HepG2 (cell line): Measurements from ENCODE around the gene QRICH2. TPM values are rescaled to one million over a fixed set of nuclear protein-coding genes. Genes with fewer than 3 reads are reported as not detected.

Experiments used
- ASH2L ChIP-seq: fragments of 300-600, 200-600 bp; sonication (generic); IDR thresholded peaks from 2 replicates; pipeline ENCODE4 v1.7.0; 2017; ENCODE audit warnings: low read depth, mild to moderate bottlenecking, moderate library complexity, mixed read lengths, low read length; ENCODE audit not compliant: insufficient read length
- CBX2 ChIP-seq, 2 experiments: fragments of 200-600 bp in 1 of 2; sonication (generic); formaldehyde crosslinking in 1 of 2; IDR thresholded peaks; 2 replicates each; pipeline versions ENCODE4 v1.7.0 to v1.8.1; 2018 to 2022; ENCODE audit warnings: low read depth in 2 of 2, low read length in 1 of 2, mild to moderate bottlenecking in 1 of 2, missing genetic modification reagents in 1 of 2
- NCOA5 ChIP-seq: sonication (generic); formaldehyde crosslinking; IDR thresholded peaks from 2 replicates; pipeline ENCODE4 v1.4.0; 2020; ENCODE audit warnings: missing genetic modification reagents
- SMAD1 ChIP-seq: sonication (generic); formaldehyde crosslinking; IDR thresholded peaks from 2 replicates; pipeline ENCODE4 v1.4.0; 2020; ENCODE audit warnings: missing genetic modification reagents, low read depth, mild to moderate bottlenecking, borderline replicate concordance
- SNAPC2 ChIP-seq: sonication (generic); formaldehyde crosslinking; IDR thresholded peaks from 2 replicates; pipeline ENCODE4 v1.8.1; 2022; ENCODE audit warnings: mild to moderate bottlenecking, missing genetic modification reagents
- SRF ChIP-seq: IDR thresholded peaks from 2 replicates; pipeline ENCODE4 v1.6.1; 2011; ENCODE audit warnings: mild to moderate bottlenecking, low read depth, low read length, moderate library complexity
- SSRP1 ChIP-seq: IDR thresholded peaks from 2 replicates; pipeline ENCODE4 v1.6.1; 2016; ENCODE audit warnings: control low read depth
- TOPORS ChIP-seq: sonication (generic); formaldehyde crosslinking; IDR thresholded peaks from 2 replicates; pipeline ENCODE4 v1.8.0; 2023; ENCODE audit warnings: mild to moderate bottlenecking, missing genetic modification reagents
- ZFAT ChIP-seq: sonication (generic); formaldehyde crosslinking; conservative IDR thresholded peaks from 2 replicates; pipeline ENCODE4 v1.8.1; 2023; ENCODE audit warnings: missing genetic modification reagents, inconsistent platforms
- ZFP90 ChIP-seq: sonication (generic); formaldehyde crosslinking; IDR thresholded peaks from 2 replicates; pipeline ENCODE4 v1.8.0; 2022; ENCODE audit warnings: missing genetic modification reagents, mild to moderate bottlenecking, inconsistent platforms, borderline replicate concordance
- ZNF549 ChIP-seq: sonication (generic); formaldehyde crosslinking; IDR thresholded peaks from 2 replicates; pipeline ENCODE4 v1.5.0; 2020; ENCODE audit warnings: missing genetic modification reagents
- polyA plus RNA-seq, 8 experiments: library from polyadenylated mRNA; depleted of rRNA in 3 of 8; stranded (reverse) in 7 of 8; unstranded in 1 of 8; fragments of >200 nt; fragmentation: Illumina TruSeq in 4 of 8; extraction: Trizol in 4 of 8; gene quantifications; 2 replicates each; pipeline versions ENCODE4 v1.2.1 to v1.2.3, GENCODE V29; 2011 to 2016; ENCODE audit warnings: low read depth in 4 of 8, missing spikeins in 1 of 8, mixed read lengths in 1 of 8; ENCODE audit not compliant: insufficient read depth in 1 of 8
- total RNA-seq, 5 experiments: library from RNA; depleted of rRNA; stranded (reverse); fragments of >200 nt; fragmentation: Illumina TruSeq; extraction: Trizol; gene quantifications; 2 replicates each; pipeline ENCODE4 v1.2.3, GENCODE V29; 2016; ENCODE audit warnings: low read depth in 1 of 5
- TF ChIP-seq, protein P1 (sequence below): sonication (generic); formaldehyde crosslinking; IDR thresholded peaks from 2 replicates; pipeline ENCODE4 v1.8.0; 2022; ENCODE audit warnings: low read depth, missing genetic modification reagents
- TF ChIP-seq, protein P2 (sequence below): sonication (generic); formaldehyde crosslinking; IDR thresholded peaks from 2 replicates; pipeline ENCODE4 v1.9.0; 2022; ENCODE audit warnings: low read depth, missing genetic modification reagents
- TF ChIP-seq, protein P3 (sequence below): sonication (generic); formaldehyde crosslinking; IDR thresholded peaks from 2 replicates; pipeline ENCODE4; 2020; ENCODE audit warnings: missing genetic modification reagents, mild to moderate bottlenecking, borderline replicate concordance
- TF ChIP-seq, protein P4 (sequence below): fragments of 450-650 bp; IDR thresholded peaks from 2 replicates; pipeline ENCODE4 v1.6.1; 2017
- TF ChIP-seq, protein P5 (sequence below): sonication (generic); formaldehyde crosslinking; IDR thresholded peaks from 2 replicates; pipeline ENCODE4 v1.5.1; 2020; ENCODE audit warnings: mild to moderate bottlenecking, moderate library complexity, missing genetic modification reagents
- TF ChIP-seq, protein P6 (sequence below), 2 experiments: fragments of 450-650 bp in 1 of 2; sonication (generic) in 1 of 2; formaldehyde crosslinking; IDR thresholded peaks; 2 replicates each; pipeline versions ENCODE4 v1.5.0 to v1.8.0; 2020 to 2022; ENCODE audit warnings: mild to moderate bottlenecking in 1 of 2, missing genetic modification reagents in 1 of 2

QRICH2 gene
- total and polyA plus RNA-seq, 2 of the 13 experiments (the other 11 are each of a cell fraction or from before 2014, with no cell fraction given): 3.7 to 5.7 TPM

DNA sequence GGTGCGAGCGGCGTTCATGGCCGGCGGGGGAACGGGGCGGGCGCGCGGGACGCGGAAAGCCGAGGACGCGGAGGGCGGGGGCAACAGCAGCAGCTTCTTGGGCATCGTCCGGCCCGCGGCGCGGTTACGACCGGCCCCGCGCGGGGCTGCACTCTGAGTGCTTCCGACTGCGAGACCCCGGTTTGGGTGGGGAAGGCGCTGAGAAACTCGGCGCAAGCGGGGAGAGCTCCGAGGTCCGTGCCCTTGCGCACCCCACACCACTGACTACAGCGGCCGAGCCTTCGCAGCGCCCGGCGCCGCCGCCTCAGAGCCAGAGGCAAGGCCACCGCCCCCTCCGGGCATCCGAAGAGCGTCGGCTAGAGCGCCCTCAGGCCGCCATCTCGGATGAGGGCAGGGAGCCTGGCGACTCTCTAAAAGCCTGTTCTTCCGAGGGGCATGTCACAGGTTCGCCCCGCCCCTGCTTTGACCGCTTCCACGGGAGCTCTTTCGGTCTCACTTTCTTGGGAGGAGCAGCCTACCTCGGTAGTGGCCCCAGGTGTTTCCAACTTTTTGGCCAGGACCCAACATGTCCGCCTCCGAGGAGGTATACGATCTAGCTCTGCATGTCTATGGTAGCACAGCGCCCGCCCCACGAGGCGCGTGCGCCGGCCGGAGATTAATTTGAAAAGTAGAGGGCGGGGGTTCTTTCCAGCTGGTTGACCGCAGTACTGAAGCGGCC is 45.7 kb upstream of the QRICH2 start, which contains the start of gene PRPSAP1 (continued):
- TF ChIP-seq ZNF549 (CRISPR knock-in tag) (peak; percentile 83), ASH2L (peak; percentile 96), NCOA5 (CRISPR knock-in tag) (no peak), SRF (peak; percentile 11; the same call in 1 of the 2 replicates), SNAPC2 (no peak), TOPORS (CRISPR knock-in tag) (peak; percentile 75), ZFAT (CRISPR knock-in tag) (0 out of 2 replicates have a peak, but pooled peaks have one; percentile 57), SMAD1 (peak; percentile 92; the same call in 1 of the 2 replicates), CBX2 (IDR thresholded peaks at IDR 0.05; ENCODE audit: low read depth, low read length) (no peak), CBX2 (CRISPR knock-in tag; IDR thresholded peaks at IDR 0.05; ENCODE audit: low read depth) (no peak), SSRP1 (CRISPR knock-in tag) (no peak), ZFP90 (CRISPR knock-in tag) (peak; percentile 90)
- TF ChIP-seq, protein P1, sequence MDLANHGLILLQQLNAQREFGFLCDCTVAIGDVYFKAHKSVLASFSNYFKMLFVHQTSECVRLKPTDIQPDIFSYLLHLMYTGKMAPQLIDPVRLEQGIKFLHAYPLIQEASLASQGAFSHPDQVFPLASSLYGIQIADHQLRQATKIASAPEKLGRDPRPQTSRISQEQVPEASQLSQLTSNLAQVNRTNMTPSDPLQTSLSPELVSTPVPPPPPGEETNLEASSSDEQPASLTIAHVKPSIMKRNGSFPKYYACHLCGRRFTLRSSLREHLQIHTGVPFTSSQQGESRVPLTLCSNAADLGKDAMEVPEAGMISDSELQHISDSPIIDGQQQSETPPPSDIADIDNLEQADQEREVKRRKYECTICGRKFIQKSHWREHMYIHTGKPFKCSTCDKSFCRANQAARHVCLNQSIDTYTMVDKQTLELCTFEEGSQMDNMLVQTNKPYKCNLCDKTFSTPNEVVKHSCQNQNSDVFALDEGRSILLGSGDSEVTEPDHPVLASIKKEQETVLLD (CRISPR knock-in tag): peak; percentile 71; the same call in 1 of the 2 replicates
- TF ChIP-seq, protein P2, sequence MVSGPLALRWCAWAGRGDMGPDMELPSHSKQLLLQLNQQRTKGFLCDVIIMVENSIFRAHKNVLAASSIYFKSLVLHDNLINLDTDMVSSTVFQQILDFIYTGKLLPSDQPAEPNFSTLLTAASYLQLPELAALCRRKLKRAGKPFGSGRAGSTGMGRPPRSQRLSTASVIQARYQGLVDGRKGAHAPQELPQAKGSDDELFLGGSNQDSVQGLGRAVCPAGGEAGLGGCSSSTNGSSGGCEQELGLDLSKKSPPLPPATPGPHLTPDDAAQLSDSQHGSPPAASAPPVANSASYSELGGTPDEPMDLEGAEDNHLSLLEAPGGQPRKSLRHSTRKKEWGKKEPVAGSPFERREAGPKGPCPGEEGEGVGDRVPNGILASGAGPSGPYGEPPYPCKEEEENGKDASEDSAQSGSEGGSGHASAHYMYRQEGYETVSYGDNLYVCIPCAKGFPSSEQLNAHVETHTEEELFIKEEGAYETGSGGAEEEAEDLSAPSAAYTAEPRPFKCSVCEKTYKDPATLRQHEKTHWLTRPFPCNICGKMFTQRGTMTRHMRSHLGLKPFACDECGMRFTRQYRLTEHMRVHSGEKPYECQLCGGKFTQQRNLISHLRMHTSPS (CRISPR knock-in tag): 0 out of 2 replicates have a peak, but pooled peaks have one; percentile 36
- TF ChIP-seq, protein P3, sequence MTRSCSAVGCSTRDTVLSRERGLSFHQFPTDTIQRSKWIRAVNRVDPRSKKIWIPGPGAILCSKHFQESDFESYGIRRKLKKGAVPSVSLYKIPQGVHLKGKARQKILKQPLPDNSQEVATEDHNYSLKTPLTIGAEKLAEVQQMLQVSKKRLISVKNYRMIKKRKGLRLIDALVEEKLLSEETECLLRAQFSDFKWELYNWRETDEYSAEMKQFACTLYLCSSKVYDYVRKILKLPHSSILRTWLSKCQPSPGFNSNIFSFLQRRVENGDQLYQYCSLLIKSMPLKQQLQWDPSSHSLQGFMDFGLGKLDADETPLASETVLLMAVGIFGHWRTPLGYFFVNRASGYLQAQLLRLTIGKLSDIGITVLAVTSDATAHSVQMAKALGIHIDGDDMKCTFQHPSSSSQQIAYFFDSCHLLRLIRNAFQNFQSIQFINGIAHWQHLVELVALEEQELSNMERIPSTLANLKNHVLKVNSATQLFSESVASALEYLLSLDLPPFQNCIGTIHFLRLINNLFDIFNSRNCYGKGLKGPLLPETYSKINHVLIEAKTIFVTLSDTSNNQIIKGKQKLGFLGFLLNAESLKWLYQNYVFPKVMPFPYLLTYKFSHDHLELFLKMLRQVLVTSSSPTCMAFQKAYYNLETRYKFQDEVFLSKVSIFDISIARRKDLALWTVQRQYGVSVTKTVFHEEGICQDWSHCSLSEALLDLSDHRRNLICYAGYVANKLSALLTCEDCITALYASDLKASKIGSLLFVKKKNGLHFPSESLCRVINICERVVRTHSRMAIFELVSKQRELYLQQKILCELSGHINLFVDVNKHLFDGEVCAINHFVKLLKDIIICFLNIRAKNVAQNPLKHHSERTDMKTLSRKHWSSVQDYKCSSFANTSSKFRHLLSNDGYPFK: peak; percentile 99
- TF ChIP-seq, protein P4, sequence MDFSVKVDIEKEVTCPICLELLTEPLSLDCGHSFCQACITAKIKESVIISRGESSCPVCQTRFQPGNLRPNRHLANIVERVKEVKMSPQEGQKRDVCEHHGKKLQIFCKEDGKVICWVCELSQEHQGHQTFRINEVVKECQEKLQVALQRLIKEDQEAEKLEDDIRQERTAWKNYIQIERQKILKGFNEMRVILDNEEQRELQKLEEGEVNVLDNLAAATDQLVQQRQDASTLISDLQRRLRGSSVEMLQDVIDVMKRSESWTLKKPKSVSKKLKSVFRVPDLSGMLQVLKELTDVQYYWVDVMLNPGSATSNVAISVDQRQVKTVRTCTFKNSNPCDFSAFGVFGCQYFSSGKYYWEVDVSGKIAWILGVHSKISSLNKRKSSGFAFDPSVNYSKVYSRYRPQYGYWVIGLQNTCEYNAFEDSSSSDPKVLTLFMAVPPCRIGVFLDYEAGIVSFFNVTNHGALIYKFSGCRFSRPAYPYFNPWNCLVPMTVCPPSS: no peak
- TF ChIP-seq, protein P5, sequence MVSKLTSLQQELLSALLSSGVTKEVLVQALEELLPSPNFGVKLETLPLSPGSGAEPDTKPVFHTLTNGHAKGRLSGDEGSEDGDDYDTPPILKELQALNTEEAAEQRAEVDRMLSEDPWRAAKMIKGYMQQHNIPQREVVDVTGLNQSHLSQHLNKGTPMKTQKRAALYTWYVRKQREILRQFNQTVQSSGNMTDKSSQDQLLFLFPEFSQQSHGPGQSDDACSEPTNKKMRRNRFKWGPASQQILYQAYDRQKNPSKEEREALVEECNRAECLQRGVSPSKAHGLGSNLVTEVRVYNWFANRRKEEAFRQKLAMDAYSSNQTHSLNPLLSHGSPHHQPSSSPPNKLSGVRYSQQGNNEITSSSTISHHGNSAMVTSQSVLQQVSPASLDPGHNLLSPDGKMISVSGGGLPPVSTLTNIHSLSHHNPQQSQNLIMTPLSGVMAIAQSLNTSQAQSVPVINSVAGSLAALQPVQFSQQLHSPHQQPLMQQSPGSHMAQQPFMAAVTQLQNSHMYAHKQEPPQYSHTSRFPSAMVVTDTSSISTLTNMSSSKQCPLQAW (CRISPR knock-in tag): peak; percentile 92
- TF ChIP-seq, protein P6, sequence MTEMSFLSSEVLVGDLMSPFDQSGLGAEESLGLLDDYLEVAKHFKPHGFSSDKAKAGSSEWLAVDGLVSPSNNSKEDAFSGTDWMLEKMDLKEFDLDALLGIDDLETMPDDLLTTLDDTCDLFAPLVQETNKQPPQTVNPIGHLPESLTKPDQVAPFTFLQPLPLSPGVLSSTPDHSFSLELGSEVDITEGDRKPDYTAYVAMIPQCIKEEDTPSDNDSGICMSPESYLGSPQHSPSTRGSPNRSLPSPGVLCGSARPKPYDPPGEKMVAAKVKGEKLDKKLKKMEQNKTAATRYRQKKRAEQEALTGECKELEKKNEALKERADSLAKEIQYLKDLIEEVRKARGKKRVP (CRISPR knock-in tag; IDR thresholded peaks at IDR 0.05): peak in 1 of 2 experiments; percentile 76; a peak in 1 of 4 replicates
